Adrenal gland (tissue), 5 donors: ENCODE results near the gene ANKRD17.

Source experiments
- POLR2A ChIP-seq, 2 donors: fragments of 450-650 bp; IDR thresholded peaks; one replicate each; pipeline ENCODE4 v1.6.1; 2017; ENCODE audit warnings: antibody characterized with exemption in 2 of 2, mild to moderate bottlenecking in 2 of 2, moderate library complexity in 1 of 2
- TF ChIP-seq, protein P1 (sequence below), 6 experiments: fragments of 450-650 bp in 4 of 6; fragments of 200-600 bp in 2 of 6; sonication (generic) in 1 of 6; IDR thresholded peaks; 1 replicate in 5 of 6; 2 replicates in 1 of 6; pipeline versions ENCODE4 v1.5.1 to v1.8.0; 2016 to 2021; ENCODE audit warnings: antibody characterized with exemption in 6 of 6, mild to moderate bottlenecking in 2 of 6, moderate library complexity in 1 of 6
- donor health status: DM: no; HTN: no; CAD: no.

DNA sequence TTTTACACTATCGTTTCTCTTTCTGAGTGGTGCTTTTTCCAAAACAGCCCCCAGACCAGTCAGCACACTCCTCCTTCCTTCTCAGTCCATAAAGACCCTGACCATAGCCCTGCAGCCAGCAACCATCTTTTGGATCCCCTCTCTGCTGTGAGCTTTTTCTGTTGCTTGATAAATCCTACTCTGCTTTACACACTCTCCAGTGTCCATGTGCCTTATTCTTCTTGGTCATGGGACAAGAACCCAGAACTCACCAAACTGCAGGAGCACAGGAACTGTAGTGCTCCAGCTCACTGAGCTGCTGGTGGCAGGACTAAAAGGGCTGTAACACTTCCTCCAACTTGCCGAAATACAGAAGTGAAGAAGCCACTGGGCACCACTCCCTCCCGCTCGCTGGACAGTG is 221.5 kb downstream of the ANKRD17 start:
- no peak for TF ChIP-seq POLR2A (IDR thresholded peaks at IDR 0.05)
- TF ChIP-seq, protein P1, sequence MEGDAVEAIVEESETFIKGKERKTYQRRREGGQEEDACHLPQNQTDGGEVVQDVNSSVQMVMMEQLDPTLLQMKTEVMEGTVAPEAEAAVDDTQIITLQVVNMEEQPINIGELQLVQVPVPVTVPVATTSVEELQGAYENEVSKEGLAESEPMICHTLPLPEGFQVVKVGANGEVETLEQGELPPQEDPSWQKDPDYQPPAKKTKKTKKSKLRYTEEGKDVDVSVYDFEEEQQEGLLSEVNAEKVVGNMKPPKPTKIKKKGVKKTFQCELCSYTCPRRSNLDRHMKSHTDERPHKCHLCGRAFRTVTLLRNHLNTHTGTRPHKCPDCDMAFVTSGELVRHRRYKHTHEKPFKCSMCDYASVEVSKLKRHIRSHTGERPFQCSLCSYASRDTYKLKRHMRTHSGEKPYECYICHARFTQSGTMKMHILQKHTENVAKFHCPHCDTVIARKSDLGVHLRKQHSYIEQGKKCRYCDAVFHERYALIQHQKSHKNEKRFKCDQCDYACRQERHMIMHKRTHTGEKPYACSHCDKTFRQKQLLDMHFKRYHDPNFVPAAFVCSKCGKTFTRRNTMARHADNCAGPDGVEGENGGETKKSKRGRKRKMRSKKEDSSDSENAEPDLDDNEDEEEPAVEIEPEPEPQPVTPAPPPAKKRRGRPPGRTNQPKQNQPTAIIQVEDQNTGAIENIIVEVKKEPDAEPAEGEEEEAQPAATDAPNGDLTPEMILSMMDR (IDR thresholded peaks at IDR 0.05): no peak
